Sigmoid colon (tissue), 3 donors: Measurements from ENCODE around the gene REN.

Source experiments
- CTCF ChIP-seq, 4 experiments: fragments of 450-650 bp in 3 of 4; fragments of 200-600 bp in 1 of 4; IDR thresholded peaks; one replicate each; pipeline ENCODE4 v1.5.1; 2016 to 2019; ENCODE audit warnings: antibody characterized with exemption in 4 of 4, mild to moderate bottlenecking in 3 of 4, moderate library complexity in 2 of 4
- POLR2A ChIP-seq, 2 donors: fragments of 450-650 bp; IDR thresholded peaks; one replicate each; pipeline ENCODE4 v1.6.1; 2016; ENCODE audit warnings: antibody characterized with exemption in 2 of 2, mild to moderate bottlenecking in 2 of 2, moderate library complexity in 2 of 2

DNA sequence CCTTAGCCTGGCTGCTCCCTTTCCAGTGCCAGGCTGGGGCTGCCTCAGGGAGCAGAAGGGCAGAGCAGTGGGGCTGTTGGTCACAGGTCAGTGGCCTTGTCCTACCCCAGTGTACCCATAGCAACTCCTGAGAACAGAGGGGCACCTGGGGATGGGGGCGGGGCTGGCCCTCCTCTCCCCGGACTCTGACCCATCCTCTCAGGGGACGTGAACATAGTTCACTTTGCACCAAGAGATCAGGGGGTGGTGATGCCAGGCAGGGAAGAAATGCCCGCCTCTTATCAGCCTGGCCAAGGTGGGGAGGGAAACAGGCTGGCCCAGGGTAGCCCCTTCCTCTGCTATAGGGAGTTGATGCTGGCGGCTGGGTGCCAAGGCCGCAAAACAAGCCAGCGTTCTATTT, 19.2 kb downstream of the REN start:
- TF ChIP-seq POLR2A (IDR thresholded peaks at IDR 0.05), result no peak
- TF ChIP-seq CTCF (IDR thresholded peaks at IDR 0.05), result no peak
